MM.1S (cell line): Measurements from ENCODE around the gene MAML3.

ENCODE experiments used
- DNase-seq: peaks from one replicate; pipeline ENCODE4 v3.0.0-alpha.2; 2015
- H2AFZ ChIP-seq: fragments of 300-600 bp; sonication (generic); 2 replicates; pipeline ENCODE4 v1.6.0; 2016; ENCODE audit warnings: antibody characterized with exemption, low read length
- H3F3A ChIP-seq: fragments of 300-600 bp; sonication (generic); 2 replicates; pipeline ENCODE4 v1.6.1; 2016; ENCODE audit warnings: mild to moderate bottlenecking, antibody characterized with exemption, low read length, moderate library complexity, mixed read lengths; ENCODE audit not compliant: insufficient read depth
- H3K27ac ChIP-seq: fragments of 300-600 bp; sonication (generic); 2 replicates; pipeline ENCODE4 v1.5.1; 2016; ENCODE audit warnings: mild to moderate bottlenecking, low read length
- H3K27me3 ChIP-seq: fragments of 300-600 bp; sonication (generic); replicated peaks from 2 replicates; pipeline ENCODE4 v1.6.0; 2016; ENCODE audit warnings: low read length; ENCODE audit not compliant: insufficient read depth
- H3K36me3 ChIP-seq: fragments of 300-600 bp; sonication (generic); replicated peaks from 2 replicates; pipeline ENCODE4 v1.6.1; 2016; ENCODE audit warnings: mild to moderate bottlenecking, low read length, mixed read lengths; ENCODE audit not compliant: insufficient read depth
- H3K4me1 ChIP-seq: fragments of 300-600 bp; sonication (generic); 2 replicates; pipeline ENCODE4 v1.6.1; 2016; ENCODE audit warnings: low read length, mixed read lengths
- H3K4me2 ChIP-seq: fragments of 300-600 bp; sonication (generic); 2 replicates; pipeline ENCODE4 v1.6.0; 2016; ENCODE audit warnings: low read depth, low read length
- H3K4me3 ChIP-seq: fragments of 300-600 bp; sonication (generic); 2 replicates; pipeline ENCODE4 v1.5.1; 2016; ENCODE audit warnings: low read length, mixed read lengths
- H3K79me2 ChIP-seq: fragments of 300-600 bp; sonication (generic); 2 replicates; pipeline ENCODE4 v1.6.1; 2016; ENCODE audit warnings: mixed run types, low read length, mixed read lengths
- H3K9ac ChIP-seq: fragments of 300-600 bp; sonication (generic); 2 replicates; pipeline ENCODE4 v1.6.1; 2016; ENCODE audit warnings: low read length, mixed read lengths
- H3K9me2 ChIP-seq: fragments of 300-600 bp; sonication (generic); replicated peaks from 2 replicates; pipeline ENCODE4 v1.6.1; 2016; ENCODE audit warnings: mild to moderate bottlenecking, low read length, mixed read lengths; ENCODE audit not compliant: insufficient read depth
- H3K9me3 ChIP-seq: fragments of 300-600 bp; sonication (generic); replicated peaks from 2 replicates; pipeline ENCODE4 v1.6.1; 2016; ENCODE audit warnings: mild to moderate bottlenecking, low read length, mixed read lengths; ENCODE audit not compliant: insufficient read depth
- H4K20me1 ChIP-seq: fragments of 300-600 bp; sonication (generic); 2 replicates; pipeline ENCODE4 v1.6.1; 2016; ENCODE audit warnings: mild to moderate bottlenecking, low read length, moderate library complexity, mixed read lengths; ENCODE audit not compliant: insufficient read depth
- CTCF ChIP-seq: fragments of 300-600 bp; sonication (generic); IDR thresholded peaks from 2 replicates; pipeline ENCODE4 v1.5.1; 2016; ENCODE audit warnings: antibody characterized with exemption, low read length, mixed read lengths
- EZH2 ChIP-seq: fragments of 300-600 bp; sonication (generic); optimal IDR thresholded peaks from 2 replicates; pipeline ENCODE3; 2017; ENCODE audit warnings: low read depth, mild to moderate bottlenecking, antibody characterized with exemption, low read length, mixed read lengths
- EZH2phosphoT487 ChIP-seq: fragments of 300-600 bp; sonication (generic); IDR thresholded peaks from 2 replicates; pipeline ENCODE4 v1.6.1; 2018; ENCODE audit warnings: antibody characterized with exemption, low read length

Gene MAML3

GRCh38 chr4:140152013-140152703 is 1.8 kb downstream of the MAML3 start:
- H2AFZ ChIP-seq = peak overlapping the region; percentile 99
- H3K79me2 ChIP-seq = no peaks in the 10 kb centered on the region
- no peaks in the 10 kb centered on the region for H4K20me1 ChIP-seq
- H3K27me3 ChIP-seq = peaks cover 19% of the 10 kb centered on the region
- H3K4me2 ChIP-seq = peak overlapping the region; percentile 89
- peak; percentile 70 for DNase-seq
- H3K9me3 ChIP-seq = no peaks in the 10 kb centered on the region
- peak; percentile 16; the same call in 1 of the 2 replicates for TF ChIP-seq CTCF
- no peak for TF ChIP-seq EZH2phosphoT487
- H3F3A ChIP-seq = peaks cover 54% of the 10 kb centered on the region
- H3K27ac ChIP-seq = peak overlapping the region; percentile 93; the same call in 1 of the 2 replicates
- no peaks in the 10 kb centered on the region for H3K36me3 ChIP-seq
- H3K4me1 ChIP-seq = peaks cover 26% of the 10 kb centered on the region
- H3K4me3 ChIP-seq = peak overlapping the region; percentile 94
- peak overlapping the region; percentile 67; the same call in 1 of the 2 replicates for H3K9ac ChIP-seq
- no peaks in the 10 kb centered on the region for H3K9me2 ChIP-seq

GRCh38 chr4:140151699-140152012 is 2.3 kb downstream of the MAML3 start:
- H3F3A ChIP-seq = peaks cover 49% of the 10 kb centered on the region
- H3K4me2 ChIP-seq = peak overlapping the region; percentile 89
- no peaks in the 10 kb centered on the region for H3K9me2 ChIP-seq
- H4K20me1 ChIP-seq = no peaks in the 10 kb centered on the region
- H3K4me1 ChIP-seq = peaks cover 21% of the 10 kb centered on the region
- peak overlapping the region; percentile 93; the same call in 1 of the 2 replicates for H3K27ac ChIP-seq
- H2AFZ ChIP-seq = peak overlapping the region; percentile 99
- no peaks in the 10 kb centered on the region for H3K79me2 ChIP-seq
- peak overlapping the region; percentile 67 for H3K9ac ChIP-seq
- peak overlapping the region; percentile 94 for H3K4me3 ChIP-seq
- peaks cover 19% of the 10 kb centered on the region for H3K27me3 ChIP-seq
- DNase-seq = peak; percentile 79
- TF ChIP-seq EZH2phosphoT487 (no peak), CTCF (no peak), EZH2 (no peak)
- H3K9me3 ChIP-seq = no peaks in the 10 kb centered on the region
- no peaks in the 10 kb centered on the region for H3K36me3 ChIP-seq

GRCh38 chr4:140150886-140151698 is 2.9 kb downstream of the MAML3 start:
- H3K4me3 ChIP-seq = peak overlapping the region; percentile 94

More at GRCh38 chr4:140150886-140151698, 2.9 kb downstream of the MAML3 start:
- peak overlapping the region; percentile 67 for H3K9ac ChIP-seq
- H3F3A ChIP-seq = peaks cover 44% of the 10 kb centered on the region
- peaks cover 19% of the 10 kb centered on the region for H3K27me3 ChIP-seq
- TF ChIP-seq CTCF (no peak), EZH2phosphoT487 (no peak), EZH2 (no peak)
- H3K27ac ChIP-seq = peak overlapping the region; percentile 93
- no peaks in the 10 kb centered on the region for H3K9me2 ChIP-seq
- peaks cover 16% of the 10 kb centered on the region; the same call in 1 of the 2 replicates for H3K4me1 ChIP-seq
- no peaks in the 10 kb centered on the region for H3K9me3 ChIP-seq
- no peaks in the 10 kb centered on the region for H4K20me1 ChIP-seq
- DNase-seq = peak; percentile 90
- no peaks in the 10 kb centered on the region for H3K36me3 ChIP-seq
- no peaks in the 10 kb centered on the region for H3K79me2 ChIP-seq
- peak overlapping the region; percentile 99 for H2AFZ ChIP-seq
- peak overlapping the region; percentile 89 for H3K4me2 ChIP-seq
